ENCODE measurements around the gene ASPG. TPM values are rescaled to one million over a fixed set of nuclear protein-coding genes. Genes with fewer than 3 reads are reported as not detected.

ASPG gene
- total RNA-seq, 3 donors from 2014 or later (not counting 1 experiment from before 2014, with no cell fraction given): not detected

- Mint-ChIP-seq H3K27me3 (ENCODE audit: low read depth in 2 of 2) (peaks cover 0 to 3% of the 10 kb centered on the region in 2 donors), H3K36me3 (no peaks in the 10 kb centered on the region), H3K4me1 (peaks cover 5 to 7% of the 10 kb centered on the region in 2 donors), H3K9me3 (no peaks in the 10 kb centered on the region), H3K27ac (no peak overlapping the region), H3K4me3 (no peak overlapping the region)
- DNase-seq (no peak), ATAC-seq (no peak)
- Histone ChIP-seq H3K4me3 (ENCODE audit: low read length) (no peak overlapping the region), H3K27me3 (ENCODE audit: control insufficient read depth, insufficient read depth, low read length) (no peaks in the 10 kb centered on the region), H3K4me1 (ENCODE audit: control insufficient read depth, insufficient read depth, low read length) (peaks cover 11% of the 10 kb centered on the region), H3K27ac (ENCODE audit: low read length) (no peak overlapping the region), H3K36me3 (ENCODE audit: control insufficient read depth, insufficient read depth, low read length) (no peaks in the 10 kb centered on the region), H3K9me3 (ENCODE audit: control insufficient read depth, insufficient read depth, low read length) (no peaks in the 10 kb centered on the region)
- TF ChIP-seq, protein P1, sequence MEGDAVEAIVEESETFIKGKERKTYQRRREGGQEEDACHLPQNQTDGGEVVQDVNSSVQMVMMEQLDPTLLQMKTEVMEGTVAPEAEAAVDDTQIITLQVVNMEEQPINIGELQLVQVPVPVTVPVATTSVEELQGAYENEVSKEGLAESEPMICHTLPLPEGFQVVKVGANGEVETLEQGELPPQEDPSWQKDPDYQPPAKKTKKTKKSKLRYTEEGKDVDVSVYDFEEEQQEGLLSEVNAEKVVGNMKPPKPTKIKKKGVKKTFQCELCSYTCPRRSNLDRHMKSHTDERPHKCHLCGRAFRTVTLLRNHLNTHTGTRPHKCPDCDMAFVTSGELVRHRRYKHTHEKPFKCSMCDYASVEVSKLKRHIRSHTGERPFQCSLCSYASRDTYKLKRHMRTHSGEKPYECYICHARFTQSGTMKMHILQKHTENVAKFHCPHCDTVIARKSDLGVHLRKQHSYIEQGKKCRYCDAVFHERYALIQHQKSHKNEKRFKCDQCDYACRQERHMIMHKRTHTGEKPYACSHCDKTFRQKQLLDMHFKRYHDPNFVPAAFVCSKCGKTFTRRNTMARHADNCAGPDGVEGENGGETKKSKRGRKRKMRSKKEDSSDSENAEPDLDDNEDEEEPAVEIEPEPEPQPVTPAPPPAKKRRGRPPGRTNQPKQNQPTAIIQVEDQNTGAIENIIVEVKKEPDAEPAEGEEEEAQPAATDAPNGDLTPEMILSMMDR (IDR thresholded peaks at IDR 0.05): no peak
- WGBS (ENCODE audit: insufficient coverage): 75% methylated on average over 11 of the region's 11 CpGs
- intact Hi-C loops (cut with micrococcal nuclease): loop anchor here (5.0 kb wide), 1 partner anchor 469 kb away; no protein-coding TSS in a partner anchor
These were observed 7.4 kb downstream of the ASPG start for GRCh38 chr14:104092931-104093365.

DNA sequence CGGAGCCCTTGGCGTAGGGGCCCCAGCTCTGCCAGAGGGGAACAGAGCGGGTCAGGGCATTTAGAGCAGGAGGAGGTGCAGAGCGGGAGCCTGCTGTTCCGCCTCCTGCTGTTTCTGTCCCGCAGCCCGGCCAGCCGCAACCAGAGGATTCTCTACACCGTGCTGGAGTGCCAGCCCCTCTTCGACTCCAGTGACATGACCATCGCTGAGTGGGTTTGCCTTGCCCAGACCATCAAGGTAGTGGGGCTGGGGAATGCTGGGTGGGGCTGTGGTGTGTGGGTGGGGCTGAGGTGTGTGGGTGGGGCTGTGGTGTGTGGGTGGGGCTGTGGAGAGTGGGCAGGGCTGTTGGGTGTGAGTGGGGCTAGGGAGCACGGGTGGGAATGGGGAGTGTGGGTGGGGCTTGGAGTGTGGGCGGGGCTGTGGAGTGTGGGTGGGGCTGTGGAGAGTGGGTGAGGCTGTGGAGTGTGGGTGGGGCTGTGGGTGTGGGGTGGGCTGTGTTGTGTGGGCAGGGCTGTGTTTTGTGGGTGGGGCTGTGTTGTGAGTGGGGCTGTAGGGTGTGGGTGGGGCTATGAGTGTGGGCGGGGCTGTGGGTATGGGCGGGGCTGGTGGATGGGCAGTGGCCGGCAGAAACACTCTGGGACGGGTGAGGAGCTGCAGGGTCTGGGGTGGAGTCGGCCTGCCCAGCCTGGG is 8.0 kb downstream of the ASPG start:
- ATAC-seq (peak; percentile 18 to 75 (median 59)), DNase-seq (peak in 1 of 2 donors; percentile 37)
- Mint-ChIP-seq H3K4me3 (no peak overlapping the region), H3K27me3 (ENCODE audit: low read depth in 2 of 2) (peaks cover 0 to 3% of the 10 kb centered on the region in 2 donors), H3K4me1 (peaks cover 5 to 7% of the 10 kb centered on the region in 2 donors), H3K27ac (no peak overlapping the region), H3K36me3 (no peaks in the 10 kb centered on the region), H3K9me3 (no peaks in the 10 kb centered on the region)
- H3K4me3 ChIP-seq (ENCODE audit: low read length): no peak overlapping the region
- no peak overlapping the region for H3K27ac ChIP-seq (ENCODE audit: low read length)
- H3K9me3 ChIP-seq (ENCODE audit: control insufficient read depth, insufficient read depth, low read length): no peaks in the 10 kb centered on the region
- 73% methylated on average over 18 of the region's 18 CpGs for WGBS (ENCODE audit: insufficient coverage)
- no peaks in the 10 kb centered on the region for H3K27me3 ChIP-seq (ENCODE audit: control insufficient read depth, insufficient read depth, low read length)
- no peaks in the 10 kb centered on the region for H3K36me3 ChIP-seq (ENCODE audit: control insufficient read depth, insufficient read depth, low read length)
- intact Hi-C loops (cut with micrococcal nuclease): loop anchor here (5.0 kb wide), 1 partner anchor 469 kb away; no protein-coding TSS in a partner anchor
- peaks cover 11% of the 10 kb centered on the region for H3K4me1 ChIP-seq (ENCODE audit: control insufficient read depth, insufficient read depth, low read length)
- TF ChIP-seq, protein P1 (IDR thresholded peaks at IDR 0.05): no peak

- no peaks in the 10 kb centered on the region for H3K9me3 ChIP-seq (ENCODE audit: control insufficient read depth, insufficient read depth, low read length)
- Mint-ChIP-seq H3K27me3 (ENCODE audit: low read depth in 2 of 2) (peaks cover 0 to 3% of the 10 kb centered on the region in 2 donors), H3K4me1 (peaks cover 5 to 7% of the 10 kb centered on the region in 2 donors), H3K9me3 (no peaks in the 10 kb centered on the region), H3K36me3 (no peaks in the 10 kb centered on the region), H3K27ac (no peak overlapping the region), H3K4me3 (no peak overlapping the region)
- intact Hi-C loops (cut with micrococcal nuclease): loop anchor here (5.0 kb wide), 1 partner anchor 468 kb away; no protein-coding TSS in a partner anchor
- DNase-seq (no peak), ATAC-seq (no peak)
- no peak overlapping the region for H3K27ac ChIP-seq (ENCODE audit: low read length)
- H3K4me3 ChIP-seq (ENCODE audit: low read length): no peak overlapping the region
- TF ChIP-seq, protein P1 (IDR thresholded peaks at IDR 0.05): no peak
- no peaks in the 10 kb centered on the region for H3K36me3 ChIP-seq (ENCODE audit: control insufficient read depth, insufficient read depth, low read length)
- no peaks in the 10 kb centered on the region for H3K27me3 ChIP-seq (ENCODE audit: control insufficient read depth, insufficient read depth, low read length)
- 60% methylated on average over 20 of the region's 20 CpGs for WGBS (ENCODE audit: insufficient coverage)
- H3K4me1 ChIP-seq (ENCODE audit: control insufficient read depth, insufficient read depth, low read length): peaks cover 11% of the 10 kb centered on the region
These were observed 8.7 kb downstream of the ASPG start for GRCh38 chr14:104094056-104094708.
